ENCODE data around the gene CCDC9. TPM values are rescaled to one million over a fixed set of nuclear protein-coding genes. Genes with fewer than 3 reads are reported as not detected.
A peak's percentile ranks its signal among the peaks of the same experiment; 100 is the strongest.

The CCDC9 gene
- total and polyA plus RNA-seq, 2 of the 13 experiments (the other 11 are each of a cell fraction or from before 2014, with no cell fraction given) = 2.9 to 6.3 TPM

DNA sequence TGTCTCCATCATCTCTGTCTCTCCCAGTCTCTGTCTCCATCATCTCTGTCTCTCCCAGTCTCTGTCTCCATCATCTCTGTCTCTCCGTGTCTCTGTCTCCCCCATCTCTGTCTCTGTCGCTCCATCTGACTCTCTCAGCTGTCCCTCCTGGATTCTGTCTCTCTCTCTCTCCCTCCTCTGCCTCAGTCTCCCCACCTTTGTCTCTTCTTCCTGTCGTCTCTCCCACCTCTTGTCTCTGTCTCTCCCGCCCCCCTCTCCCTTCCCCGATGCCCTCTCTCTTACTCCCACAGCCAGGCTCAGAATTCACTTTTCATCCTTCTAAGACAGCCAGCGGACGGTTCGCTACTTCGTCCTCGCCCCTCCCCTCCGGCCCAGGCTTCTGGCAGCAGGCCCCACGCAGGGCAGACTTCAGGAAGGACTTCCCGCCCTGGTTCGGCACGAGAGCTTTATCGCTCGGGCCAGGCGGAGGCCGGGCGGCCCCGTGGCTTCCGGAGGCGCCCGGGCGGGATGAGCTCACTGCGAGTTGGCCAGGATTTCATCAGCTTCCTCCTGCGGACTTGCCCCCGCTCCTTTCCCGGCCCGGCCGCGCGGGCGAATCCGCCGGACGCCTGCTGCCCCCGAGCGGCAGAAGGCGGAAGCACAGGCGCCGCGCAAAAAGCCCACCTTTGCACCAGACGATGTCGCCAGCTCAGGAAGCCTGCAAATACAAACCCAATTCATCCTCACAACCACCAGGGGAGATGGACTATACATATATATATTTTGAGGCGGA lies 12.4 kb upstream of the CCDC9 start (continued):
- TF ChIP-seq KLF16 (CRISPR knock-in tag; IDR thresholded peaks at IDR 0.05) (peak in 1 of 2 experiments; percentile 90; a peak in 2 of 4 replicates), HMGXB4 (CRISPR knock-in tag; IDR thresholded peaks at IDR 0.05; ENCODE audit: borderline replicate concordance in 1 of 2, low read depth in 1 of 2) (peak; percentile 91; a peak in 3 of 4 replicates), CCDC6 (CRISPR knock-in tag; IDR thresholded peaks at IDR 0.05) (peak; percentile 93), SYNCRIP (IDR thresholded peaks at IDR 0.05; ENCODE audit: insufficient read depth, low read depth, low read length) (no peak), SSRP1 (CRISPR knock-in tag; IDR thresholded peaks at IDR 0.05) (peak; percentile 71; the same call in 1 of the 2 replicates), ZNF646 (CRISPR knock-in tag; IDR thresholded peaks at IDR 0.05) (peak; percentile 85), ZNF747 (CRISPR knock-in tag; IDR thresholded peaks at IDR 0.05; ENCODE audit: borderline replicate concordance) (peak; percentile 97), ZBTB7B (CRISPR knock-in tag; IDR thresholded peaks at IDR 0.05) (peak; percentile 92), SOX5 (CRISPR knock-in tag; IDR thresholded peaks at IDR 0.05; ENCODE audit: borderline replicate concordance) (peak; percentile 45; the same call in 1 of the 2 replicates), ZGPAT (CRISPR knock-in tag; IDR thresholded peaks at IDR 0.05) (peak; percentile 96), ONECUT2 (CRISPR knock-in tag; IDR thresholded peaks at IDR 0.05) (no peak), YY1 (IDR thresholded peaks at IDR 0.05; ENCODE audit: insufficient read depth, insufficient replicate concordance, low read depth, low read length) (peak; percentile 33), MYC (CRISPR knock-in tag; IDR thresholded peaks at IDR 0.05; ENCODE audit: borderline replicate concordance) (peak; percentile 91), ZBTB20 (CRISPR knock-in tag; IDR thresholded peaks at IDR 0.05; ENCODE audit: borderline replicate concordance, low read depth) (peak; percentile 52; the same call in 1 of the 2 replicates), HOMEZ (CRISPR knock-in tag; IDR thresholded peaks at IDR 0.05; ENCODE audit: low read depth) (0 out of 2 replicates have a peak, but pooled peaks have one; percentile 31), PRPF4 (IDR thresholded peaks at IDR 0.05; ENCODE audit: low read depth, low read length, poor library complexity, severe bottlenecking) (no peak)
